Naive thymus-derived CD8-positive, alpha-beta T cell (primary cell): Measurements from ENCODE around the gene CD83. TPM values are rescaled to one million over a fixed set of nuclear protein-coding genes. Genes with fewer than 3 reads are reported as not detected.

Experiments
- ATAC-seq, 2 donors: fragments of 150-1000 bp; cut with Tn5 transposase in 1 of 2; sonication (Bioruptor Pico), chemical (Tn5 transposase) in 1 of 2; 1 replicate in 1 of 2; 2 replicates in 1 of 2; pipeline ENCODE4 v1.10.0; 2021; ENCODE audit warnings: mild to moderate bottlenecking in 2 of 2, moderate library complexity in 2 of 2
- POLR2A ChIA-PET: fragments of 350-600 bp; sonication (Branson Sonifier 250); formaldehyde crosslinking; loops from one replicate; lab custom pipeline; 2021; ENCODE audit warnings: antibody characterized with exemption; lab: Charles Lee
- DNase-seq, 10 donors: peaks; one replicate each; pipeline versions ENCODE4 v3.0.0 to v3.0.0-alpha.2; 2020 to 2022
- H3K27ac Mint-ChIP-seq, 10 donors: one replicate each; pipeline ENCODE4 v1.8.0; 2020 to 2022; ENCODE audit warnings: mild to moderate bottlenecking in 10 of 10, mixed read lengths in 10 of 10, moderate library complexity in 4 of 10, inconsistent platforms in 1 of 10
- H3K27me3 Mint-ChIP-seq, 5 donors: one replicate each; pipeline ENCODE4 v1.8.0; 2021 to 2022; ENCODE audit warnings: mixed read lengths in 5 of 5
- H3K36me3 Mint-ChIP-seq, 3 donors: one replicate each; pipeline ENCODE4 v1.8.0; 2020 to 2022; ENCODE audit warnings: mixed read lengths in 3 of 3, mild to moderate bottlenecking in 2 of 3, inconsistent platforms in 1 of 3
- H3K4me1 Mint-ChIP-seq, 4 donors: one replicate each; pipeline ENCODE4 v1.8.0; 2021 to 2022; ENCODE audit warnings: mixed read lengths in 4 of 4
- H3K4me3 Mint-ChIP-seq, 10 donors: one replicate each; pipeline ENCODE4 v1.8.0; 2020 to 2022; ENCODE audit warnings: mild to moderate bottlenecking in 10 of 10, mixed read lengths in 10 of 10, moderate library complexity in 6 of 10, inconsistent platforms in 1 of 10
- H3K9me3 Mint-ChIP-seq, 9 donors: one replicate each; pipeline ENCODE4 v1.8.0; 2020 to 2022; ENCODE audit warnings: mixed read lengths in 9 of 9, mild to moderate bottlenecking in 3 of 9, inconsistent platforms in 1 of 9, moderate library complexity in 1 of 9
- polyA plus RNA-seq, 3 donors: library from polyadenylated mRNA; unstranded; fragments of 300-500 nt; fragmentation: Illumina TruSeq; gene quantifications; one replicate each; pipeline ENCODE4 v1.2.3, GENCODE V29; 2021
- total RNA-seq, 8 experiments: library from RNA in 2 of 8; stranded (reverse) in 2 of 8; gene quantifications; one replicate each; pipeline ENCODE4 v1.2.3 and lab custom pipeline; 2021 to 2026

CD83 gene
- total and polyA plus RNA-seq, 5 experiments from 2014 or later, result 1.6 to 10.4 (median 2.9) TPM

DNA sequence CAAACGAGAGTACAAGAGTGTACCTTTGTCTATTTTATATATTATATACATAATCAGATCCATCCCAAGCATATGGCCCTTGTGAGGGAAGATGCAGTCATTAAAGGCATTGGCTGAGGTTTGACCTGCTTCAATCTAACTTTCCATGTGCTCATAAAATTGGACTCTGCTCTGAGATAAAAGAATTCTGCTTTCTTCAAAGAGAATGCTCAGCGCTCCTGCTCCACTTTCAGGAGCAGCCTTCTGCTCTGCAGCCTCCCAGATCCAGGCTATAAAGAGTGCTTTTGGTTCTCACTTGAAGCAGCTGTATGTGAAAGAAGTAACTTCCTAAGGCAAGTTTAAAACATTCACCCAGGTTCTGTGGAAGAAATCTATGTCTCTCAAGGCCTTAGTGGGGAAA, 45.3 kb downstream of the CD83 start:
- H3K4me1 Mint-ChIP-seq, result peaks cover 0 to 2% (median 0%) of the 10 kb centered on the region in 4 donors
- H3K4me3 Mint-ChIP-seq, result no peak overlapping the region

DNA sequence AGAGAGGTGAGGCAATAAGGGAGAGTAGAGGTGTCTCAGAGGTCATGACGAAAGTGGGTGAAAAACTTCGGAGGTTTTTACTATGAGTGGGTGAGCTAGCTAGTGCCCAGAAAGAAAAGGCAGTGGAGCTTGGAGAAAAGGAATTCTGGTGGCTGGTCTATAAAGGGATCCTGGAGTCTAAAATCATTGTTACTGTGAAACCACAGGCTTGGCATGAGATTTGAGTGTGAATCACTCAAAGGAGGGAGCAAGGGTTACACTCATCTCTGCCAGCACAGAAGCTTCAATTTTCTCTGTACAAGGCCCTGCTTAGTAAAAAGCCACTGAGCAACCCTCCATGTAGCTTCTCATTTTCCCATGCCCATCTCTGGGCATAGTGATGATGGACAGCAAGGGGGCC, 47.5 kb downstream of the CD83 start:
- Mint-ChIP-seq H3K4me1 (peaks cover 0 to 2% (median 0%) of the 10 kb centered on the region in 4 donors), H3K4me3 (no peak overlapping the region), H3K36me3 (peaks cover 0 to 25% (median 17%) of the 10 kb centered on the region in 3 donors), H3K27ac (no peak overlapping the region), H3K9me3 (peaks cover 0 to 27% (median 20%) of the 10 kb centered on the region in 9 donors), H3K27me3 (peaks cover 0 to 10% (median 0%) of the 10 kb centered on the region in 5 donors)
- DNase-seq (no peak), ATAC-seq (no peak)
- POLR2A ChIA-PET, result no interaction called here

More for the DNA sequence above, 45.3 kb downstream of the CD83 start:
- Mint-ChIP-seq H3K27ac (no peak overlapping the region), H3K9me3 (peaks cover 0 to 24% (median 9%) of the 10 kb centered on the region in 9 donors), H3K36me3 (peaks cover 0 to 21% (median 18%) of the 10 kb centered on the region in 3 donors), H3K27me3 (peaks cover 0 to 16% (median 3%) of the 10 kb centered on the region in 5 donors)
- ATAC-seq (no peak), DNase-seq (no peak)
- POLR2A ChIA-PET, result interaction anchor here (0.8 kb wide), 1 partner anchor 131 kb away, joined by 6 read pairs; no protein-coding TSS in a partner anchor

DNA sequence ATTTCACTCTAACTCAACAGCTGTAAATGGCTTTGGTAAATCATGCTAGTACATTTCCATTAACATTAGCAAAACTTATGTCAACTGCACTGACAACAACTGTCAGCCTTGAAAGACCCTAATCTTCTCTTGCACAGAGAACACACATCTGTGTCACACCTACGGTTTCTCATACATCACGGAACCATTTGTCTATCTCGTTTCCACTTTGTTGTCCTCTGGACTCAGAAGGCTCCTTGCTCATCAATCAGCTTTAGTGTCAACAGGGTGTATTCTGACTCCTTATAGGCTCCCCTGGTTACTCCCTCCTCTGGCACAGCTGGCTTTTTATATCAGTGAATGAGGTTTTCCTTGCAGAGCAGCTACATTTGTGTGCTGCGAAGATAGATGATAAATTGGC, 49.3 kb downstream of the CD83 start:
- POLR2A ChIA-PET, result no interaction called here

DNA sequence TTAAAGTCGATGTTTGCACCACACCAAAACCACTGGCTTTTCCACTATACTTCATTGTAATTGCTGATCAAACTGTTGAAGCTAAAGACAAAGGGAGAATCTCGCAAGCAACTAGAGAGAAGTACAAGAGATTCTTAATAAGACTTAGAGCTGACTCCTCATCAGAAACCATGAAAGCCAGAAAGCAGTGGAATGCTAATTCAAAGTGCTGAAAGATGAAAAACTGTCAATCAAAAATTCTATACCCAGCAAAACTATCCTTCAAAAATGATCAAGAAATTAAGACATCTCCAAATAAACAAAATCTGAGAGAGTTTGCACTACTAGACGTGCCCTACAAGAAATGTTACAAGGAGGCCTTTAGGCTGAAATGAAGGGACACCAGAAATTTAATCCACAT, 52.6 kb downstream of the CD83 start:
- H3K36me3 Mint-ChIP-seq, result peaks cover 0 to 47% (median 32%) of the 10 kb centered on the region in 3 donors
- no peak overlapping the region for H3K4me3 Mint-ChIP-seq
- POLR2A ChIA-PET, result interaction anchor here (0.6 kb wide), 1 partner anchor 1443 kb away, joined by 5 read pairs; no protein-coding TSS in a partner anchor
- DNase-seq, result no peak
- H3K9me3 Mint-ChIP-seq, result peaks cover 0 to 49% (median 34%) of the 10 kb centered on the region in 9 donors
- peaks cover 0 to under 1% (median 0%) of the 10 kb centered on the region in 5 donors for H3K27me3 Mint-ChIP-seq
- H3K27ac Mint-ChIP-seq, result no peak overlapping the region
- ATAC-seq, result no peak
- H3K4me1 Mint-ChIP-seq, result no peaks in the 10 kb centered on the region

More for the DNA sequence above, 49.3 kb downstream of the CD83 start:
- peaks cover 0 to 10% (median 0%) of the 10 kb centered on the region in 5 donors for H3K27me3 Mint-ChIP-seq
- H3K4me1 Mint-ChIP-seq, result peaks cover 0 to 2% (median 0%) of the 10 kb centered on the region in 4 donors
- H3K36me3 Mint-ChIP-seq, result peaks cover 0 to 40% (median 32%) of the 10 kb centered on the region in 3 donors
- H3K9me3 Mint-ChIP-seq, result peaks cover 0 to 41% (median 29%) of the 10 kb centered on the region in 9 donors
- DNase-seq (no peak), ATAC-seq (no peak)
- no peak overlapping the region for H3K4me3 Mint-ChIP-seq
- H3K27ac Mint-ChIP-seq, result no peak overlapping the region

DNA sequence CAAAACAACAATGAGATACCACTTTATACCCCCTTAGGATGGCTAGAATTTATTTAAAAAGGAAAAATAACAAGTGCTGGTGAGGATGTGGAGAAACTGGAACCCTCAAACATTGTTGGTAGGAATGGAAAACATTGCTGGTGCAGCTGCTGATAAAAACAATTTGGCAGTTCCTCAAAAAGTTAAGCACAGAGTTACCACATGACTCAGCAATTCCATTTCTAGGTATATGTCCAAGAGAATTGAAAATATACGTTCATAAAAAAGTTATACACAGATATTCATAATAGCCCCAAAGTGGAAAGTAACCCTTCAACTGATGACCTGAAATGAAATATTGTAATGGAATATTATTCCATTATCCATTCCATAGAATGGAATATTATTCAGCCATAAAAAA, 55.0 kb downstream of the CD83 start:
- Mint-ChIP-seq H3K4me1 (no peaks in the 10 kb centered on the region), H3K4me3 (no peak overlapping the region), H3K27ac (no peak overlapping the region), H3K9me3 (peaks cover 0 to 48% (median 34%) of the 10 kb centered on the region in 9 donors), H3K36me3 (peaks cover 0 to 44% (median 32%) of the 10 kb centered on the region in 3 donors), H3K27me3 (no peaks in the 10 kb centered on the region)
- DNase-seq (no peak), ATAC-seq (no peak)
- POLR2A ChIA-PET, result no interaction called here

DNA sequence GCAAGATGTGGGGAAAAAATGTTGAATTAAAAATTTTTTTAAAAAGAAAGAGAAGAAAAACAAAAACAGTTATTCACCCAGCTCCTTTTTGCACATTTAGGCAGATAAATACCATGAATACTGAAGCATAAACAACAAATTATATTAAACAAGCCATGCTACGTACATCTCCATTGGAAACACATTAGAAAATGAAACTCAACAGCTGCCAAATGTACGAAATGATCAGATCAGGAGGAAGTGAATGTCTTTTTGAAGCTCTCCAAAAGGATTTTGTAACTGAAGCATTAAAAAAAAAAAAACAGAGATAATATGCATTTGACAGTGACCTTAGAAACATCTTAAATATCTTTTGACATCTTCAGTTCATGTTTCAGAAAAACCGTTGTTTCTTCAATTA, 56.7 kb downstream of the CD83 start:
- ATAC-seq, result no peak

DNA sequence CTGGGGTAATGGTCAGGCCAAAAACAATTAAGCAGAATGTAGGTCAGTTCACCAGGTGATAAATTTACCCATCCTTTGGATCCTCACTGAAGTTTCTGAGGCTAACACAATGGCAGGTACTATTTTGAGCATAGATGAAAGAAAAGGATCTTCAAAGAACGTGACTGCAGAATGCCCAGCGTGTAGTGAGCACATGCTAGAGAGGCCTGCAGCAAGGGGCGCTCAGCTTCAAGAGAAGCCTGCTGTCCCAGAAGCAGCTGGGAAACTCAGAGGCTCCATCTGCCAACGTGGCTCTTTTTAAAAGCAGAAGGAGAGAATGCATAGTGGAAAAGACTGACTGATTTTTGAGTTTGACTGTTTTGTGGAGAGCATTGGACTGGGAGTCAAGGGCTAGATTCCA, 57.4 kb downstream of the CD83 start:
- Mint-ChIP-seq H3K4me1 (no peaks in the 10 kb centered on the region), H3K4me3 (no peak overlapping the region), H3K27me3 (no peaks in the 10 kb centered on the region), H3K9me3 (peaks cover 0 to 24% (median 15%) of the 10 kb centered on the region in 9 donors), H3K27ac (no peak overlapping the region), H3K36me3 (peaks cover 0 to 23% (median 17%) of the 10 kb centered on the region in 3 donors)
- ATAC-seq (no peak), DNase-seq (no peak)
- POLR2A ChIA-PET, result no interaction called here

More for the DNA sequence above, 56.7 kb downstream of the CD83 start:
- no peak overlapping the region for H3K4me3 Mint-ChIP-seq
- no peaks in the 10 kb centered on the region for H3K4me1 Mint-ChIP-seq
- DNase-seq, result no peak
- POLR2A ChIA-PET, result no interaction called here
- H3K27ac Mint-ChIP-seq, result no peak overlapping the region
- peaks cover 0 to 30% (median 23%) of the 10 kb centered on the region in 3 donors for H3K36me3 Mint-ChIP-seq
- no peaks in the 10 kb centered on the region for H3K27me3 Mint-ChIP-seq
- peaks cover 0 to 31% (median 23%) of the 10 kb centered on the region in 9 donors for H3K9me3 Mint-ChIP-seq

DNA sequence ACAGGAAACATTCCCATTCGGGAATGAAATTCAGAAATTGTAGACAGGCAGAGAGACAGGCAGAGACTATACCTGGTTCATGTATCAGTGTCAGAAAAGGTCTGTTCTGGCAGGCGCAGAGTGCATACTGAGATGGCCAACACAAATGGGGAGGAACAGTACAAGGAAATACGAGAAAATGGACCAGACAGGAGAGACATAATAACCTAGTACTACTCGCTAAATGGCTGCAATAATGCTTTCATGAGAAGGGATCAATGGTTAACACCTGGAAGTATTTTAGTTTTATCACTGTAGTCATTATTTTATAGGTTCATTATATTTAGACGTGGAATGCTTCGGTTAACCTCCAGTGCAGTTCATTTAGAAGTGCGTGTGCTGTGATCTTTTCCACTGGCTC, 58.9 kb downstream of the CD83 start:
- no peak overlapping the region for H3K27ac Mint-ChIP-seq
- no peak overlapping the region for H3K4me3 Mint-ChIP-seq
- ATAC-seq, result no peak
- peaks cover 0 to 9% (median 2%) of the 10 kb centered on the region in 9 donors for H3K9me3 Mint-ChIP-seq
- H3K4me1 Mint-ChIP-seq, result no peaks in the 10 kb centered on the region
- H3K36me3 Mint-ChIP-seq, result peaks cover 0 to 10% (median 3%) of the 10 kb centered on the region in 3 donors
- no peaks in the 10 kb centered on the region for H3K27me3 Mint-ChIP-seq
- no peak for DNase-seq
- POLR2A ChIA-PET, result no interaction called here

DNA sequence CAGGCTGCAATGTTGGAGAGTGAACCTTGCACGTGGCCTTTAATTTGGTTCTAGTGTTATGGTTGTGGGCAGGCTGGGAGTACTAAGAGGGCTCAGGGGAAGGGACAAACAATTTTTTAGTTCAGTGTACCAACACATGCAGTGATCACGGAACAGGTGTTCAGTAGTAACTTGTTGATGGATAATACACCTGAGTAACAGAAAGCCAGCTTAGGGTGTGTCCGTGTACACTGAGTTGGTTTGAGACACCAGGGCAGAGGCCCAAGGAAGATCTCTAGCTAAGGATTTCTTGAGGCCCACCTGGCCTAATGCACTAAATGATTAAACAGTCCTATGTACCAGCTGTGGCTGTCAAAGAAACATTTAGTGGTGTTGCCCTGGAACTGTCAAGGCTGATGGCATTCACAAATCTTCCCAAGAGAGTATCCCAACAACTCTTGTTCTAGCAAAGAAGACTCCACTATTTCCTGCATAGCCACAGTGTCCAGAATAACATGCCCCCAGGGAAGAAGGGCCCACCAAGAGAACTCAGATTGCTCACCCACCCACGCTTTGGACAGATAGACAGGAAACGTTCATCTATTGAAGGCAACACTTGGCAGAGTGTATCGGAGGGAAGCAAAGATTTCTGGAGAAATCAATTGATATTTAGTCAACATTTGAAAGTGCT, 60.0 kb downstream of the CD83 start:
- no peak for DNase-seq
- peaks cover 0 to 5% (median 0%) of the 10 kb centered on the region in 3 donors for H3K36me3 Mint-ChIP-seq
- no peaks in the 10 kb centered on the region for H3K4me1 Mint-ChIP-seq
- no peak overlapping the region for H3K4me3 Mint-ChIP-seq
- peaks cover 0 to 5% (median 0%) of the 10 kb centered on the region in 9 donors for H3K9me3 Mint-ChIP-seq
- H3K27ac Mint-ChIP-seq, result no peak overlapping the region
- peaks cover 0 to 2% (median 0%) of the 10 kb centered on the region in 5 donors for H3K27me3 Mint-ChIP-seq
- POLR2A ChIA-PET, result no interaction called here
- ATAC-seq, result no peak

DNA sequence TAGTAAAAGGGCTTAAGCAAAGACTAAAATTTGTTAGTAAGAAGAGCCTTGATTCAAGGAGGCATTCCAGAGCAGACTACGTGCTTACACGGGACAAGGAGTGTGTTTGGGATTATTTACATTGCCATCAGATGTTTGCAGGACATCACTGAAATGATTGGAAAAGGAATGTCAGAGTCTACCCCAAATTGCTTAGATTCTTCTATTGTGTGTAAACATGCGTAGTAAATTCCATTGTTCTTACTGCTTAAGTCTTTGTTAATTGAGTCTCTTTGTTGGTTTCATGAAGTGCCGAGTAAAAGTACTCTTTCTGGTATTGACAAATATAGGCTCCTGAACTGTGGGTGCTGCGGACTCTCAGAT, 60.5 kb downstream of the CD83 start:
- no peak overlapping the region for H3K4me3 Mint-ChIP-seq
- POLR2A ChIA-PET, result interaction anchor here (0.6 kb wide), 1 partner anchor 969 kb away, joined by 3 read pairs; no protein-coding TSS in a partner anchor
- H3K36me3 Mint-ChIP-seq, result no peaks in the 10 kb centered on the region
- H3K4me1 Mint-ChIP-seq, result peaks cover 0 to 2% (median 0%) of the 10 kb centered on the region in 4 donors
- ATAC-seq (no peak), DNase-seq (no peak)
- no peak overlapping the region for H3K27ac Mint-ChIP-seq
- H3K27me3 Mint-ChIP-seq, result peaks cover 0 to 3% (median 2%) of the 10 kb centered on the region in 5 donors
- H3K9me3 Mint-ChIP-seq, result peaks cover 0 to under 1% (median 0%) of the 10 kb centered on the region in 9 donors

DNA sequence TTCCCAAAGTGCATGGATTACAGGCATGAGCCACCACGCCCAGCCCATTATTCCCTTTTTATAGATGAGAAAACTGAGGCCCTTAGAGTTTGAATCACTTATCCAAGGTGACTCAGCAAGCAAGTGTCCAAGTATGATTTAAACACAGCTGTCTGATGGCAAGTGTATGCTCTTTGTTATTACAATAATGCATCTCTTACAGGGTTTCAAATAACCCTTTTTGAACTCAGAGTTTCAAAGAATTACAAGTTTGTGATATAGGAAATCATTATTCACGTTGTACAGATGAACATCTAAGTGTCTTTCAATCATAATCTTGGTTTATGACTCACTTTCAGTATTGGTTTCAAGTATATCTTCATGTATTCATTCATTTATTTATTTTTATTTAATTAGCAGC, 63.0 kb downstream of the CD83 start:
- no peak for ATAC-seq
- POLR2A ChIA-PET, result no interaction called here
- Mint-ChIP-seq H3K36me3 (no peaks in the 10 kb centered on the region), H3K27ac (no peak overlapping the region), H3K27me3 (peaks cover 0 to 4% (median 2%) of the 10 kb centered on the region in 5 donors), H3K4me3 (no peak overlapping the region), H3K9me3 (no peaks in the 10 kb centered on the region), H3K4me1 (peaks cover 0 to 2% (median 0%) of the 10 kb centered on the region in 4 donors)
- DNase-seq, result no peak

DNA sequence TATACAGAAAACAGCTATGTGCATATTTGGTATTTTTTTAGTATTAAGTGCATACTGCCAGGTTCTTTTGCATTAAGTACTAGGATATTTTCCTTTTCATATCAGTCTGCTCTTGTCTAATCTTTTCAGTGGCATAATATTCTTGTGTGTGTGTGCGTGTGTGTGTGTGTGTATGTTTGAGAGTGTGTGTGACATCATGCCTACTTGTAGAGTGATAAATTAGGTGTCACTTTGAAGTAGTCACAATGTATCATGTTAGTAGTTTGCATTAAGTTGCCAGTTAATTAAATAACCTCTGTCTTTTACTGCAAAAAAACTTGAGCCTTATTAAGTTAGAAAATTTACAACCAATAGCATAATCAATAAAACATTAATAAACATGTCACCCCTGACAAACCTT, 65.3 kb downstream of the CD83 start:
- Mint-ChIP-seq H3K27me3 (peaks cover 0 to 4% (median 2%) of the 10 kb centered on the region in 5 donors), H3K4me3 (no peak overlapping the region), H3K36me3 (no peaks in the 10 kb centered on the region), H3K9me3 (no peaks in the 10 kb centered on the region), H3K27ac (no peak overlapping the region), H3K4me1 (peaks cover 0 to 2% (median 0%) of the 10 kb centered on the region in 4 donors)
- POLR2A ChIA-PET, result no interaction called here
- DNase-seq (no peak), ATAC-seq (no peak)
